PC-9 (cell line): ENCODE data around the gene CENPP. TPM values are rescaled to one million over a fixed set of nuclear protein-coding genes. Genes with fewer than 3 reads are reported as not detected.

ENCODE experiments used
- BruUV-seq: library from RNA; stranded (reverse); fragments of 400-500 nt; replicated peaks from 2 replicates; lab custom pipeline; 2021; lab: Mats Ljungman, UMichigan
- CTCF ChIA-PET: fragments of 300-600 bp; sonication (Branson Sonifier 250); formaldehyde crosslinking; loops from one replicate; lab custom pipeline; 2022; ENCODE audit warnings: antibody characterized with exemption; lab: Charles Lee
- POLR2A ChIA-PET: fragments of 300-600 bp; sonication (Branson Sonifier 250); formaldehyde crosslinking; loops from one replicate; lab custom pipeline; 2022; ENCODE audit warnings: antibody characterized with exemption; ENCODE audit not compliant: unreplicated experiment; lab: Charles Lee
- DNase-seq, 2 experiments: peaks; one replicate each; pipeline versions ENCODE4 v3.0.0 to v3.0.0-alpha.2; 2015 to 2022; ENCODE audit warnings: mixed read lengths in 1 of 2
- H2AFZ ChIP-seq: fragments of 200-600 bp; sonication (generic); 2 replicates; pipeline ENCODE4 v1.8.1; 2017; ENCODE audit warnings: antibody characterized with exemption
- H3F3A ChIP-seq: fragments of 200-600 bp; sonication (generic); 2 replicates; pipeline ENCODE4 v1.8.1; 2017; ENCODE audit warnings: antibody characterized with exemption, mild to moderate bottlenecking, low read depth; ENCODE audit not compliant: insufficient read depth
- H3K27ac ChIP-seq: fragments of 200-600 bp; sonication (generic); 2 replicates; pipeline ENCODE4 v1.6.1; 2016; ENCODE audit warnings: mixed run types
- H3K27me3 ChIP-seq: fragments of 200-600 bp; sonication (generic); 2 replicates; pipeline ENCODE4 v1.6.1; 2016; ENCODE audit warnings: low read depth, mixed run types; ENCODE audit not compliant: insufficient read depth
- H3K36me3 ChIP-seq: fragments of 200-600 bp; sonication (generic); 2 replicates; pipeline ENCODE4 v1.6.1; 2016; ENCODE audit warnings: low read depth, mixed run types
- H3K4me1 ChIP-seq: fragments of 200-600 bp; sonication (generic); replicated peaks from 2 replicates; pipeline ENCODE4 v1.6.1; 2016; ENCODE audit warnings: mixed run types; ENCODE audit not compliant: insufficient read depth
- H3K4me2 ChIP-seq: fragments of 200-600 bp; sonication (generic); 2 replicates; pipeline ENCODE4 v1.6.1; 2017; ENCODE audit warnings: mixed run types
- H3K4me3 ChIP-seq: fragments of 200-600 bp; sonication (generic); 2 replicates; pipeline ENCODE4 v1.6.1; 2016; ENCODE audit warnings: mixed run types
- H3K79me2 ChIP-seq: fragments of 200-600 bp; sonication (generic); 2 replicates; pipeline ENCODE4 v1.6.1; 2017; ENCODE audit warnings: low read depth, mixed run types
- H3K9me2 ChIP-seq: fragments of 200-600 bp; sonication (generic); 2 replicates; pipeline ENCODE4 v1.8.1; 2017; ENCODE audit warnings: mild to moderate bottlenecking; ENCODE audit not compliant: insufficient read depth
- H3K9me3 ChIP-seq: fragments of 200-600 bp; sonication (generic); 2 replicates; pipeline ENCODE4 v1.8.1; 2016; ENCODE audit warnings: low read depth; ENCODE audit not compliant: insufficient read depth
- H4K20me1 ChIP-seq: fragments of 200-600 bp; sonication (generic); 2 replicates; pipeline ENCODE4 v1.8.1; 2017; ENCODE audit not compliant: insufficient read depth
- CTCF ChIP-seq: fragments of 200-600 bp; sonication (generic); conservative IDR thresholded peaks from 2 replicates; pipeline ENCODE4 v1.6.1; 2017; ENCODE audit warnings: mixed run types, antibody characterized with exemption, mild to moderate bottlenecking, moderate library complexity
- EZH2 ChIP-seq: fragments of 200-600 bp; sonication (generic); IDR thresholded peaks from 2 replicates; pipeline ENCODE4 v1.8.0; 2017; ENCODE audit warnings: antibody characterized with exemption, low read depth
- intact Hi-C: fragments of 100-400 bp; cut with micrococcal nuclease; formaldehyde crosslinking; loops from one replicate; pipeline ENCODE4 v1.10.0; 2022; ENCODE audit not compliant: unreplicated experiment
- total RNA-seq: library from RNA; stranded (reverse); gene quantifications from 2 replicates; pipeline ENCODE4 v1.2.3, GENCODE V29; 2021

CENPP gene
- total RNA-seq, 1 experiment from 2014 or later, result 10.0 TPM

- ChIA-PET CTCF (no interaction called here), POLR2A (no interaction called here)
- Histone ChIP-seq H3K9me3 (no peaks in the 10 kb centered on the region), H3K36me3 (peaks cover 27% of the 10 kb centered on the region; the same call in 1 of the 2 replicates), H4K20me1 (no peaks in the 10 kb centered on the region; the same call in 1 of the 2 replicates), H3K27ac (no peak overlapping the region), H3K4me2 (no peak overlapping the region), H3K4me3 (no peak overlapping the region), H2AFZ (no peak overlapping the region), H3K4me1 (no peaks in the 10 kb centered on the region), H3K79me2 (no peaks in the 10 kb centered on the region), H3K27me3 (no peaks in the 10 kb centered on the region), H3K9me2 (no peaks in the 10 kb centered on the region), H3F3A (no peaks in the 10 kb centered on the region; the same call in 1 of the 2 replicates)
- BruUV-seq, result no TSS peak
- DNase-seq, result no peak
- TF ChIP-seq CTCF (no peak), EZH2 (no peak)
- intact Hi-C loops, result loop anchor here (5.0 to 10.0 kb wide), 3 partner anchors 290 to 858 kb away; no protein-coding TSS in a partner anchor
Observed at GRCh38 chr9:92632641-92633040, 306.9 kb downstream of the CENPP start.

GRCh38 chr9:92633614-92634278, 308.0 kb downstream of the CENPP start:
- ChIA-PET CTCF (no interaction called here), POLR2A (no interaction called here)
- no peaks in the 10 kb centered on the region for H3K9me2 ChIP-seq

More at GRCh38 chr9:92633614-92634278, 308.0 kb downstream of the CENPP start:
- Histone ChIP-seq H3K4me2 (no peak overlapping the region), H3K4me1 (no peaks in the 10 kb centered on the region), H3K79me2 (no peaks in the 10 kb centered on the region), H3K9me3 (no peaks in the 10 kb centered on the region), H3K36me3 (peaks cover 27% of the 10 kb centered on the region; the same call in 1 of the 2 replicates), H3K4me3 (no peak overlapping the region), H4K20me1 (no peaks in the 10 kb centered on the region), H2AFZ (no peak overlapping the region), H3K27me3 (no peaks in the 10 kb centered on the region), H3K27ac (no peak overlapping the region), H3F3A (no peaks in the 10 kb centered on the region; the same call in 1 of the 2 replicates)
- no TSS peak for BruUV-seq
- TF ChIP-seq CTCF, result no peak
- TF ChIP-seq EZH2, result no peak
- DNase-seq, result no peak
- intact Hi-C loops, result loop anchor here (1.0 to 10.0 kb wide), 5 partner anchors 291 to 859 kb away; partner anchors contain the start of genes CENPP and NOL8
